ENCODE measurements around the gene FAH. TPM values are rescaled to one million over a fixed set of nuclear protein-coding genes. Genes with fewer than 3 reads are reported as not detected.
"Not testable (repeated sequence)": the region's sequence is repeated elsewhere in the genome, so short reads cannot be mapped to it uniquely, and the experiment has no call there.

FAH gene
- total and polyA plus RNA-seq, 3 donors from 2014 or later, result 49.0 to 75.0 (median 58.4) TPM

- intact Hi-C loops (cut with DNase I; ENCODE audit: low total_unique reads), result no loop called here
- DNase-seq, result no peak
- no peaks in the 10 kb centered on the region for H3K4me1 ChIP-seq
- no peaks in the 10 kb centered on the region for H3K9me3 ChIP-seq
- TF ChIP-seq POLR2A (IDR thresholded peaks at IDR 0.05), result no peak
- TF ChIP-seq, protein P1, sequence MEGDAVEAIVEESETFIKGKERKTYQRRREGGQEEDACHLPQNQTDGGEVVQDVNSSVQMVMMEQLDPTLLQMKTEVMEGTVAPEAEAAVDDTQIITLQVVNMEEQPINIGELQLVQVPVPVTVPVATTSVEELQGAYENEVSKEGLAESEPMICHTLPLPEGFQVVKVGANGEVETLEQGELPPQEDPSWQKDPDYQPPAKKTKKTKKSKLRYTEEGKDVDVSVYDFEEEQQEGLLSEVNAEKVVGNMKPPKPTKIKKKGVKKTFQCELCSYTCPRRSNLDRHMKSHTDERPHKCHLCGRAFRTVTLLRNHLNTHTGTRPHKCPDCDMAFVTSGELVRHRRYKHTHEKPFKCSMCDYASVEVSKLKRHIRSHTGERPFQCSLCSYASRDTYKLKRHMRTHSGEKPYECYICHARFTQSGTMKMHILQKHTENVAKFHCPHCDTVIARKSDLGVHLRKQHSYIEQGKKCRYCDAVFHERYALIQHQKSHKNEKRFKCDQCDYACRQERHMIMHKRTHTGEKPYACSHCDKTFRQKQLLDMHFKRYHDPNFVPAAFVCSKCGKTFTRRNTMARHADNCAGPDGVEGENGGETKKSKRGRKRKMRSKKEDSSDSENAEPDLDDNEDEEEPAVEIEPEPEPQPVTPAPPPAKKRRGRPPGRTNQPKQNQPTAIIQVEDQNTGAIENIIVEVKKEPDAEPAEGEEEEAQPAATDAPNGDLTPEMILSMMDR (IDR thresholded peaks at IDR 0.05), result no peak
- H3K4me3 ChIP-seq, result no peak overlapping the region
- no peak overlapping the region for H3K27ac ChIP-seq
- H3K36me3 ChIP-seq (ENCODE audit: low read depth, missing control alignments), result no peaks in the 10 kb centered on the region
- no peaks in the 10 kb centered on the region for H3K27me3 ChIP-seq
- WGBS, 2 donors, result 44 to 67% methylated on average over 1 of the region's 1 CpG
These were observed 37.8 kb upstream of the FAH start for GRCh38 chr15:80115021-80115420.

- no peak for DNase-seq
- intact Hi-C loops (cut with DNase I; ENCODE audit: low total_unique reads), result no loop called here
- no peaks in the 10 kb centered on the region for H3K9me3 ChIP-seq
- 70 to 76% methylated on average over 2 of the region's 2 CpGs for WGBS, 2 donors
- TF ChIP-seq POLR2A (IDR thresholded peaks at IDR 0.05), result no peak
- TF ChIP-seq, protein P1 (IDR thresholded peaks at IDR 0.05), result no peak
- H3K27me3 ChIP-seq, result no peaks in the 10 kb centered on the region
- H3K27ac ChIP-seq, result no peak overlapping the region
- H3K4me1 ChIP-seq, result no peaks in the 10 kb centered on the region
- H3K36me3 ChIP-seq (ENCODE audit: low read depth, missing control alignments), result no peaks in the 10 kb centered on the region
- no peak overlapping the region for H3K4me3 ChIP-seq
These were observed 33.8 kb upstream of the FAH start for GRCh38 chr15:80118956-80119355.

GRCh38 chr15:80120636-80121035, 32.2 kb upstream of the FAH start:
- no peaks in the 10 kb centered on the region for H3K9me3 ChIP-seq
- no peaks in the 10 kb centered on the region for H3K27me3 ChIP-seq
- 66 to 81% methylated on average over 1 of the region's 1 CpG for WGBS, 2 donors
- intact Hi-C loops (cut with DNase I; ENCODE audit: low total_unique reads), result no loop called here
- no peaks in the 10 kb centered on the region for H3K4me1 ChIP-seq
- no peaks in the 10 kb centered on the region for H3K36me3 ChIP-seq (ENCODE audit: low read depth, missing control alignments)
- DNase-seq, result no peak
- TF ChIP-seq, protein P1 (IDR thresholded peaks at IDR 0.05), result no peak
- no peak for TF ChIP-seq POLR2A (IDR thresholded peaks at IDR 0.05)
- no peak overlapping the region for H3K27ac ChIP-seq
- H3K4me3 ChIP-seq, result no peak overlapping the region

GRCh38 chr15:80121546-80121945, 31.3 kb upstream of the FAH start:
- no peak overlapping the region for H3K4me3 ChIP-seq
- WGBS, 2 donors, result 90 to 92% methylated on average over 4 of the region's 4 CpGs
- no peak for DNase-seq
- H3K9me3 ChIP-seq, result no peaks in the 10 kb centered on the region
- intact Hi-C loops (cut with DNase I; ENCODE audit: low total_unique reads), result no loop called here
- no peaks in the 10 kb centered on the region for H3K4me1 ChIP-seq
- TF ChIP-seq, protein P1 (IDR thresholded peaks at IDR 0.05), result no peak
- no peak for TF ChIP-seq POLR2A (IDR thresholded peaks at IDR 0.05)
- H3K27me3 ChIP-seq, result no peaks in the 10 kb centered on the region
- no peak overlapping the region for H3K27ac ChIP-seq
- no peaks in the 10 kb centered on the region for H3K36me3 ChIP-seq (ENCODE audit: low read depth, missing control alignments)

DNA sequence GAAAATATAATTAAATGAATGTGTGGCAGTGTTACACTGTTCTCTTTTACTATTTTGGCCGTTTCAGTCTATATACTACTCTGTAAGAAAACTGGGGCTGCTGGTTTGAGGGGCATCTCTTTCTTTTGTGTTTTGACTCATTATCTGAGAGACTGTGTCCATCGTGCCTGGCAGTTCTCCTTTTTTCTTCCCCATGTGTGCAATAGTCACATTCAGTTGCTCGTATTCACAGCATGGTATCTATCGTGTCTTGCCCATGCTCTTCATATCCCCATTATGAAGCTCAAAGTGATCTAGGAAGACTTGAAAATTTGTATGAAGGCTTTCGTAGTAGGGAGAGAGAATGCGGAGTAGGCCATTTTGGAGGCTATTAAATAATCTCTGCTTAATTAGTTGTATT, 29.8 kb upstream of the FAH start:
- no peak overlapping the region for H3K4me3 ChIP-seq
- no peaks in the 10 kb centered on the region for H3K4me1 ChIP-seq
- no peaks in the 10 kb centered on the region for H3K36me3 ChIP-seq (ENCODE audit: low read depth, missing control alignments)
- TF ChIP-seq, protein P1 (IDR thresholded peaks at IDR 0.05), result no peak
- TF ChIP-seq POLR2A (IDR thresholded peaks at IDR 0.05), result no peak
- H3K27me3 ChIP-seq, result no peaks in the 10 kb centered on the region
- H3K9me3 ChIP-seq, result no peaks in the 10 kb centered on the region
- no peak overlapping the region for H3K27ac ChIP-seq
- intact Hi-C loops (cut with DNase I; ENCODE audit: low total_unique reads), result no loop called here
- 88 to 91% methylated on average over 6 of the region's 6 CpGs for WGBS, 2 donors
- DNase-seq, result no peak

DNA sequence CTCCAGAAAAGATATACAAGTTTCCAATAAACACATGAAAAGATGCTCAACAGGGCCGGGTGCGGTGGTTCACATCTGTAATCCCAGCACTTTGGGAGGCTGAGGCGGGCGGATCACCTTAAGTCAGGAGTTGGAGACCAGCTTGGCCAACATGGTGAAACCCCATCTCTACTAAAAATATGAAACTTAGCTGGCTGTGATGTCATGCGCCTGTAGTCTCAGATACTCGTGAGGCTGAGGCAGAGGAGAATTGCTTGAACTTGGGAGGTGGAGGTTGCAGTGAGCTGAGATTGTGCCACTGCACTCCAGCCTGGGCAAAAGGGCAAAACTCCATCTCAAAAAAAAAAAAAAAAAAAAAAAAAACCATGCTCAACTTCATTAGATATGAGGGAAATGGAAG, 25.5 kb upstream of the FAH start:
- H3K36me3 ChIP-seq (ENCODE audit: low read depth, missing control alignments); intact Hi-C loops (cut with DNase I; ENCODE audit: low total_unique reads); DNase-seq; H3K4me3 ChIP-seq; H3K9me3 ChIP-seq; H3K27me3 ChIP-seq; H3K4me1 ChIP-seq; H3K27ac ChIP-seq: not testable (repeated sequence)
- WGBS, 2 donors, result 97 to 98% methylated on average over 6 of the region's 6 CpGs

Data from testis (tissue), 3 donors.